ENCODE data around the gene PPP2R3B.

- TF ChIP-seq CTCF (IDR thresholded peaks at IDR 0.05) (no peak), POLR2A (IDR thresholded peaks at IDR 0.05) (no peak)
These were observed 36.6 kb downstream of the PPP2R3B start for GRCh38 chrX:350148-350533.
